GM18498 (cell line): ENCODE measurements around the gene OCLN.
"Not testable (repeated sequence)": the region's sequence is repeated elsewhere in the genome, so short reads cannot be mapped to it uniquely, and the experiment has no call there.

ENCODE experiments used
- ATAC-seq: cut with Tn5 transposase; IDR thresholded peaks from one replicate; pipeline ENCODE4 v1.9.1; 2021; ENCODE audit warnings: mild to moderate bottlenecking, moderate library complexity; ENCODE audit not compliant: unreplicated experiment

OCLN gene, protein sequence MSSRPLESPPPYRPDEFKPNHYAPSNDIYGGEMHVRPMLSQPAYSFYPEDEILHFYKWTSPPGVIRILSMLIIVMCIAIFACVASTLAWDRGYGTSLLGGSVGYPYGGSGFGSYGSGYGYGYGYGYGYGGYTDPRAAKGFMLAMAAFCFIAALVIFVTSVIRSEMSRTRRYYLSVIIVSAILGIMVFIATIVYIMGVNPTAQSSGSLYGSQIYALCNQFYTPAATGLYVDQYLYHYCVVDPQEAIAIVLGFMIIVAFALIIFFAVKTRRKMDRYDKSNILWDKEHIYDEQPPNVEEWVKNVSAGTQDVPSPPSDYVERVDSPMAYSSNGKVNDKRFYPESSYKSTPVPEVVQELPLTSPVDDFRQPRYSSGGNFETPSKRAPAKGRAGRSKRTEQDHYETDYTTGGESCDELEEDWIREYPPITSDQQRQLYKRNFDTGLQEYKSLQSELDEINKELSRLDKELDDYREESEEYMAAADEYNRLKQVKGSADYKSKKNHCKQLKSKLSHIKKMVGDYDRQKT

DNA sequence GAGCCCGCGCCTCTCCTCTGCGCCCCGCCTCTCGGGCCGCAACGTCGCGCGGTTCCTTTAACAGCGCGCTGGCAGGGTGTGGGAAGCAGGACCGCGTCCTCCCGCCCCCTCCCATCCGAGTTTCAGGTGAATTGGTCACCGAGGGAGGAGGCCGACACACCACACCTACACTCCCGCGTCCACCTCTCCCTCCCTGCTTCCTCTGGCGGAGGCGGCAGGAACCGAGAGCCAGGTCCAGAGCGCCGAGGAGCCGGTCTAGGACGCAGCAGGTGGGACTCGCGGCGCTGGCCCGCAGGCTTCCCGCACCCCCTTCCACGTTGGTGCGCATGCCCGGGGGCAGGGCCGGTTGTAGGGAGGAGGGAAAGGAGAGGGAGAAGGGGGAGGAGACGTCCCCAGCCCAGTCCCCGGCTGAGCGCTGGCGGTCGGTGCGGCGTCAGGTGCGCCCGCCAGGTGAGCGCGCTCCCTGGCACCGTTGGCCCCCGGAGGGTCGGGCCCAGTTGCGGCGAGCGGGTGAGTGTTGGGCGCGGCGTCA lies at the start of gene OCLN:
TSS of gene OCLN (plus strand) at position 400 of the 532 bp plus-strand sequence. CDS start 11,455 bp downstream, outside the sequence.
- ATAC-seq = peak; percentile 60

DNA sequence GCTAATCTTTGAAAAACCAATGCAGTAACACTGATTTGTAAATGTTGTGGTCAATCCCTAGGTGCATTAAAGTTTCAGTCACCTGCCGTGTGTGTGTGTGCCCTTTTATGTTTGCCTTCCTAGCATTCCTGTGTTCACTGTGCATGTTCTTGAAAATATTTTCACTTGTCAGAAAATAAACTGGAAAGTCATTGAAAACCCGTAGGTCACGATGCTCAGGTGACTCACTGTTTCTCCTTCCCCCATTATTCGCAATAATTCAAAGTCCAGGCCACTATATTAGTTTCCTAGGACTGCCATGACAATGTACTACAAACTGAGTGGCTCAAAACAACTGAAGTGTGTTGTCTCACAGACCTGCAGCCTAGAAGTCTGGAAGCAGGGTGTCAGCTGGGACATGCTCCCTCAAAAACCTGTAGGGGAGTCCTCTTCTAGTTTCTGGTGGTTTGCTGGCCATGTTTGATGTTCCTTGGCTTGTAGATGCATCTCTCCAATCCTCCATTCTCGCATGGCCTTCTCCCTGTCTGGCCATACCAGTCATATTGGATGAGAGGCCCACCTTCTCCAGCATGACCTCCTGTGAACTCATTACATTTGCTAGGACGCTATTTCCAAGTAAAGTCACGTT lies 48.3 kb upstream of the OCLN start:
- no peak for ATAC-seq

- no peak for ATAC-seq
Measured at GRCh38 chr5:69449511-69449910, 43.1 kb upstream of the OCLN start.

- ATAC-seq = no peak
Measured at GRCh38 chr5:69450116-69450515, 42.5 kb upstream of the OCLN start.

GRCh38 chr5:69450527-69450926 lies 42.1 kb upstream of the OCLN start:
- not testable (repeated sequence) for ATAC-seq

- ATAC-seq = no peak
Measured at GRCh38 chr5:69451941-69452647, 40.5 kb upstream of the OCLN start.

- ATAC-seq = not testable (repeated sequence)
Measured at GRCh38 chr5:69453487-69453886, 39.1 kb upstream of the OCLN start.

- no peak for ATAC-seq
Measured at GRCh38 chr5:69454460-69455249, 37.9 kb upstream of the OCLN start.

GRCh38 chr5:69455428-69455988 lies 37.1 kb upstream of the OCLN start:
- ATAC-seq = not testable (repeated sequence)

DNA sequence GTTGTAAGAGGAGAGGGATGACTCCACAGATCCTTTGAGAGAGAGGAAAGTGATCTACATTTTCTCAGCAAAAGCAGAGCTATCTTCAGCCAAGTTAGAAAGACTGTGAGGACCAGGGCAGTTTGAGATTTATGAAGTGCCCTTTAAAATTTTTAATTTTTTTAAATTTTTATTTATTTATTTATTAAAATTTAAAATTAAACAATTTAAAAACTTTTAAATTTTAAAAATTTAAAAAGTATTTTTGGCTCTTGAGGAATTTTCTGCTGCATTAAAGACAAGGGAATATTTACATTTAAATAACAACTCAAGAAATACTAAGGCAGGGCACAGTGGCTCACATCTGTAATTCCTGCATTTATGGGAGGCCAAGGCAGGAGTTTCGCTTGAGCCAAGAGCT lies 30.4 kb upstream of the OCLN start:
- no peak for ATAC-seq

DNA sequence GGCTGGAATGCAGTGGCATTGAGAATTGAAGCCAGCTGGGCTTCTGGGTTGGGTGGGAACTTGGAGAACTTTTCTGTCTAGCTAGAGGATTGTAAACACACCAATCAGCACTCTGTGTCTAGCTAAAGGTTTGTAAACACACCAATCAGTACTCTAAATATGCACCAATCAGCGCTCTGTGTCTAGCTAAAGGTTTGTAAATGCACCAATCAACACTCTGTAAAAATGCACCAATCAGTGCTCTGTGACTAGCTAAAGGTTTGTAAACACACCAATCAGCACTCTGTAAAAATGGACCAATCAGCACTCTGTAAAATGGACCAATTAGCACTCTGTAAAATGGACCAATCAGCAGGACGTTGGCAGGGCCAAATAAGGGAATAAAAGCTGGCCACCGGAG lies 26.2 kb upstream of the OCLN start:
- ATAC-seq = not testable (repeated sequence)

GRCh38 chr5:69467442-69468225 lies 25.0 kb upstream of the OCLN start:
- ATAC-seq = peak; percentile 98

DNA sequence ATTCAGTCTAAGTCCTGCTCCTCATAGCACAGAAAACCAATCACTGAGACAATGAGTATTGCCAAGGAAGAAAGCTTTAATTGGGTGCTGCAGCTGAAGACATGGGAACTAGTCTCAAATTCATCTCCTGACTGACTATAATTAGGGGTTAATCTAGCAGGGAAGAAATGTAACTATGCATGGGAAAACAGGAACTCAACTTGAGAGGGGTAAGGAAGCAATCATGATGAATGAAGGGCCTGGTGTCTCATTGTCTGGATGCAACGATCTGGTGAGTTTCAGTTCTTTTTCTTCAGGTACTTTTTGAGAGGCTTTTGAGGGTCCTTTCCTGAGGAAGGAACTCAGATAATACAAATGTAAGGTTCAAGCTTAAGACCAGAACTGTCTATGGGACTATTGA lies 24.0 kb upstream of the OCLN start:
- ATAC-seq = no peak

- not testable (repeated sequence) for ATAC-seq
Measured at GRCh38 chr5:69471516-69471915, 21.1 kb upstream of the OCLN start.

DNA sequence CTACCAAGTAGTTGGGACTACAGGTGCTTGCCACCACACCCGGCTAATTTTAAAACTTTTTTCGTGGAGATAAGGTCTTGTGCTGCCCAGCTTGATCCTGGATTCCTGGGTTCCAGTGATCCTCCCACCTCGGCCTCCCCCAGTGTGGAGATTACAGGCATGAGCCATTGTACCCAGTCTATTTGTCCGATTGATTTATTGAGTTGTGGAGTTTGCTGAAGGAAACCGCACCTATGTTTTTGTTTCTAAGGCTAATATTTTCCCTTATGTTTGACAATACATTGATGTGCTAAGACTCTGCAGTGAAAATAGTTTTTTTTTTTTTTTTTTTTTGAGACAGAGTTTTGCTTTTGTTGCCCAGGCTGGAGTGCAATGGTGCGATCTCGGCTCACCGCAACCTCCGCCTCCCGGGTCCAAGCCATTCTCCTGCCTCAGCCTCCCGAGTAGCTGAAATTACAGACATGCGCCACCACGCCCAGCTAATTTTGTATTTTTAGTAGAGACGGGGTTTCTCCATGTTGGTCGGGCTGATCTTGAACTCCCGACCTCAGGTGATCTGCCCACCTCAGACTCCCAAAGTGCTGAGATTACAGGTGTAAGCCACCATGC lies 20.0 kb upstream of the OCLN start:
- ATAC-seq = not testable (repeated sequence)

DNA sequence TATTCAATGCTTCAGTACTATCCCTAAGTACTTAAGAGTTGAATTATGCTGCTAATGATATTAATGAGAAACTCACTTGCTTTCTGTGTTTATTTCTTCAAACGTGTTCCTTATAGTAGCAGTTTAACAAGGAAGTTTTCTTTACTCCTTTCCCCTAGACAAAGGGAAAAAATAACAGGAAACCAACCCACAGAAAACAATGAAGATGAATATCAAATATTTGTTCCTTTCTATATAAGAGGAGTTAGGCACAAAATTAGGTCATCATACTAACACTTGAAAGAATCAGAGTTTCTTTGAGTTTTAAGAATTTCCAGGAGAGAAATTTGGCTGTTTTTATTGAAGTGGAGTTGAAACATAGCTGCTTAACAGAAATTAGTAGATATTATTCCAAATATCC lies 15.4 kb upstream of the OCLN start:
- ATAC-seq = no peak

GRCh38 chr5:69478296-69478695 lies 14.3 kb upstream of the OCLN start:
- not testable (repeated sequence) for ATAC-seq

DNA sequence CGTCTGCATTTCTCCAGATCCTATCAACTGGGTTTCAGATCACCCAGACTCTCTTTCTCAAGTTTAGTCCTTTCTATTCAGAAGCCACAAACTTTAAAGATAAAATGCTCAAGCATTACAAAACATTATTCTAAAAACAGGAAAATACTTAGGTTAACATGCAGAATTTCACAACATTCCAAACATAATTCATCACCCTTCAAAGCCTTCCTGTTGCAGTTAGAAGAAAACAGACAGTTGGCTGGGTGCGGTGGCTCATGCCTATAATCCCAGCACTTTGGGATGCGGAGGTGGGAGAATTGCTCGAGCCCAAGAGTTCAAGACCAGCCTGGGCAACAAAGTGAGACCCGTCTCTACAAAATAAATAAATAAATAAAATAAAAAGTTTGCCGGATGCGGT lies 7.7 kb upstream of the OCLN start:
- no peak for ATAC-seq

DNA sequence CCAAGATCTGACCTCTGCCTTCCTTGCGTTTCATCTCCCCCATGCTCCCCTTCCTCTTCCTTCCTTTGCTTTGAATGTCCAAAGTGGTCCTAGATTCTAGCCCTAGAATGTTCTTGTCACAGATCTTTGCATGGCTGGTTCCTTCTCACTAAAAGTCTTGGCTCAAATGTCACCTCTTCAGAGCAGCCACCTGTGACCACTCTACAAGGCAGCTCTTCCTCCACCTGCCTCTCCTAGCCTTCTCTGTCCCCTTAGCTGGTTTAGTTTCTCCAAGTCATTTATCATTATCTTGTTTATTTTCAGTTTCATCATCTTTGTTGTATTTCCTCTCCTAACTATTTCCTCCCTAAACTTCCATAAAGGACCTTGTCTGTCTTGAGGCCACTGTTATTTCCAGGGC lies 7.1 kb upstream of the OCLN start:
- no peak for ATAC-seq
